Esophagus muscularis mucosa (tissue), 4 donors: ENCODE results near the gene DYNC2LI1. TPM values are rescaled to one million over a fixed set of nuclear protein-coding genes. Genes with fewer than 3 reads are reported as not detected.

Experiments used
- DNase-seq: peaks from one replicate; pipeline ENCODE4 v3.0.0-alpha.2; 2017; ENCODE audit errors: extremely low spot score
- H3K27ac ChIP-seq, 4 donors: fragments of 200-600 bp; sonication (generic); replicated peaks in 1 of 4; 1 replicate in 3 of 4; 2 replicates in 1 of 4; pipeline ENCODE4 v1.5.1; 2016 to 2019; ENCODE audit warnings: mild to moderate bottlenecking in 1 of 4
- H3K27me3 ChIP-seq, 4 donors: fragments of 200-600 bp; sonication (generic); one replicate each; pipeline versions ENCODE4 v1.5.1 to v1.6.0; 2016 to 2019
- H3K36me3 ChIP-seq, 4 donors: fragments of 200-600 bp; sonication (generic); one replicate each; pipeline ENCODE4 v1.5.1; 2016 to 2019
- H3K4me1 ChIP-seq, 4 donors: fragments of 200-600 bp; sonication (generic); one replicate each; pipeline ENCODE4 v1.5.1; 2016 to 2019
- H3K4me3 ChIP-seq, 4 donors: fragments of 200-600 bp; sonication (generic); 1 replicate in 2 of 4; 2 replicates in 2 of 4; pipeline ENCODE4 v1.5.1; 2016 to 2019; ENCODE audit warnings: mild to moderate bottlenecking in 4 of 4, moderate library complexity in 1 of 4
- H3K9me3 ChIP-seq, 4 donors: fragments of 200-600 bp; sonication (generic); 1 replicate in 3 of 4; 2 replicates in 1 of 4; pipeline ENCODE4 v1.5.1; 2016 to 2019
- EP300 ChIP-seq: sonication (generic); formaldehyde crosslinking; IDR thresholded peaks from one replicate; pipeline ENCODE4 v1.6.1; 2017; ENCODE audit warnings: antibody characterized with exemption
- POLR2A ChIP-seq: fragments of 450-650 bp; IDR thresholded peaks from one replicate; pipeline ENCODE4 v1.6.1; 2017; ENCODE audit warnings: antibody characterized with exemption, moderate library complexity, mild to moderate bottlenecking, low read depth
- POLR2AphosphoS5 ChIP-seq, 2 donors: sonication (generic); formaldehyde crosslinking; IDR thresholded peaks; one replicate each; pipeline ENCODE4 v1.6.1; 2017; ENCODE audit warnings: antibody characterized with exemption in 2 of 2
- WGBS: methylation state at CpG from one replicate; pipeline ENCODE4 v1.1.5; 2018; 5-methylcytosine and 5-hydroxymethylcytosine counted together
- intact Hi-C: fragments of 100-400 bp; cut with DNase I; formaldehyde crosslinking; loops from one replicate; pipeline ENCODE4 v1.15.1; 2023
- total RNA-seq, 4 donors: library from RNA; depleted of rRNA; stranded (reverse); fragments of >200 nt; gene quantifications; one replicate each; pipeline versions ENCODE4 v1.1.0 to v1.2.1, GENCODE V29; 2016
- TF ChIP-seq, protein P1 (sequence below), 3 experiments: fragments of 200-600 bp in 2 of 3; fragments of 450-650 bp in 1 of 3; sonication (generic) in 2 of 3; IDR thresholded peaks; one replicate each; pipeline ENCODE4 v1.5.1; 2017 to 2019; ENCODE audit warnings: antibody characterized with exemption in 3 of 3, mild to moderate bottlenecking in 2 of 3, moderate library complexity in 1 of 3

The DYNC2LI1 gene
- total RNA-seq, 4 donors from 2014 or later, result 15.6 to 19.1 (median 17.7) TPM

DNA sequence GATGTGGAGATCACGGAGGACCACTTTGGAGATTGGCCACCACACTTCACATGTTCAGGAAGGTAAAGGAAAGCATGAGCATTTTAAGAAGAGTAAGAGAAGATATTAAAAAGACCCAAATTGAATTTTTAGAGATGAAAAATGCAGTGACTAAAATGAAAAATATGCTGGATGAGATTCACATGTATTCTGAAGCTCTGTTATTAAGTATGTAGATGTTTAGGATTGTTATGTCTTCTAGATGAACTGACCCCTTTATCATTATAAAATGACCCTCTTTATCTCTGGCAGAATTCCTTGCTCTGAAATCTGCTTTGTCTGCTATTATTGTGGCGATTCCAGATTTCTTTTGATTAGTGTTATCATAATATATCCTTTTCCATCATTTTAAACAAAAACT, 36.0 kb upstream of the DYNC2LI1 start:
- WGBS, result 86% methylated on average over 2 of the region's 2 CpGs
- Histone ChIP-seq H3K9me3 (no peaks in the 10 kb centered on the region), H3K27ac (peak overlapping the region in 1 of 4 donors; percentile 66), H3K36me3 (peaks cover 0 to 10% (median 0%) of the 10 kb centered on the region in 4 donors), H3K27me3 (no peaks in the 10 kb centered on the region), H3K4me1 (peaks cover 0 to 16% (median 5%) of the 10 kb centered on the region in 4 donors), H3K4me3 (no peak overlapping the region)
- intact Hi-C loops, result no loop called here
- no peak for DNase-seq
- no peak for TF ChIP-seq POLR2AphosphoS5 (IDR thresholded peaks at IDR 0.05)
- TF ChIP-seq, protein P1, sequence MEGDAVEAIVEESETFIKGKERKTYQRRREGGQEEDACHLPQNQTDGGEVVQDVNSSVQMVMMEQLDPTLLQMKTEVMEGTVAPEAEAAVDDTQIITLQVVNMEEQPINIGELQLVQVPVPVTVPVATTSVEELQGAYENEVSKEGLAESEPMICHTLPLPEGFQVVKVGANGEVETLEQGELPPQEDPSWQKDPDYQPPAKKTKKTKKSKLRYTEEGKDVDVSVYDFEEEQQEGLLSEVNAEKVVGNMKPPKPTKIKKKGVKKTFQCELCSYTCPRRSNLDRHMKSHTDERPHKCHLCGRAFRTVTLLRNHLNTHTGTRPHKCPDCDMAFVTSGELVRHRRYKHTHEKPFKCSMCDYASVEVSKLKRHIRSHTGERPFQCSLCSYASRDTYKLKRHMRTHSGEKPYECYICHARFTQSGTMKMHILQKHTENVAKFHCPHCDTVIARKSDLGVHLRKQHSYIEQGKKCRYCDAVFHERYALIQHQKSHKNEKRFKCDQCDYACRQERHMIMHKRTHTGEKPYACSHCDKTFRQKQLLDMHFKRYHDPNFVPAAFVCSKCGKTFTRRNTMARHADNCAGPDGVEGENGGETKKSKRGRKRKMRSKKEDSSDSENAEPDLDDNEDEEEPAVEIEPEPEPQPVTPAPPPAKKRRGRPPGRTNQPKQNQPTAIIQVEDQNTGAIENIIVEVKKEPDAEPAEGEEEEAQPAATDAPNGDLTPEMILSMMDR (IDR thresholded peaks at IDR 0.05), result no peak
- TF ChIP-seq EP300, result no peak
- no peak for TF ChIP-seq POLR2A

DNA sequence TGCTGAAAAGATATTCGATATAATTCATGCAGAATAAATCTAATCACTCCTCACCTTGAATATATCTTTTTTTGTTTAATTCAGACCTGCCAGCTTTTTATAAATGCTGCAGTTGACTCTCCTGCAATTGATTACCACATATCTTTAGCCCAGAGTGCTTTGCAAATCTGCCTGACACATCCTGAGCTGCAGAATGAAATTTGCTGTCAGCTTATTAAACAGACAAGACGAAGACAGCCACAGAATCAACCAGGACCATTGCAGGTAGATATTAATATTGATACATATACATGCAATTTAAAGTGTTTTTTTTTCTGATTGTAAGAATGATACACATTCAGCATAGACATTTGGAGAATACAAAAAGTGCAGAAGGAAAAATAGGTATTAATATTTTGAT, 35.6 kb upstream of the DYNC2LI1 start:
- intact Hi-C loops, result no loop called here
- Histone ChIP-seq H3K4me3 (no peak overlapping the region), H3K4me1 (peaks cover 0 to 16% (median 5%) of the 10 kb centered on the region in 4 donors), H3K9me3 (no peaks in the 10 kb centered on the region), H3K27ac (no peak overlapping the region), H3K36me3 (peaks cover 0 to 8% (median 0%) of the 10 kb centered on the region in 4 donors), H3K27me3 (no peaks in the 10 kb centered on the region)
- 85% methylated on average over 2 of the region's 2 CpGs for WGBS
- no peak for DNase-seq
- TF ChIP-seq POLR2A, result no peak
- no peak for TF ChIP-seq EP300
- TF ChIP-seq, protein P1 (IDR thresholded peaks at IDR 0.05), result no peak
- TF ChIP-seq POLR2AphosphoS5 (IDR thresholded peaks at IDR 0.05), result no peak

DNA sequence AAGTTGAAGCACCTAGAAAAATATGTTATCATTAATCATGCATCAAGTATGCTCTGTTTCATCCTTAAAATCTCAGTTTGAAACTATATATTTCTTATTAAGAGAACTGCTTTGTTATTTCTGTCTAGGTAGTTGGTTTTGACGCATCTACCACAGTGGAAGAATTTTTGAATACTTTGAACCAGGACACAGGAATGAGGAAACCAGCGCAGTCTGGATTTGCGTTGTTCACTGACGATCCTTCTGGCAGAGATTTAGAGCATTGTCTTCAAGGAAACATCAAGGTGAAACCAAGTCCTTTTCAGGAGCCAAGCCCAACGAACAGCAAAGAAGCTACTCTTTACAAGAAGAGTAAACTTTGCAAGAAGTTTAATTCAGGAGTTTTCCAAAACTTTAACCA, 30.1 kb upstream of the DYNC2LI1 start:
- Histone ChIP-seq H3K9me3 (no peaks in the 10 kb centered on the region), H3K4me3 (no peak overlapping the region), H3K27ac (peak overlapping the region in 3 of 4 donors; percentile 5 to 69 (median 54)), H3K4me1 (peaks cover 0 to 33% (median 20%) of the 10 kb centered on the region in 4 donors), H3K36me3 (peaks cover 0 to 7% (median 0%) of the 10 kb centered on the region in 4 donors), H3K27me3 (no peaks in the 10 kb centered on the region)
- 68% methylated on average over 5 of the region's 5 CpGs for whole genome bisulfite sequencing
- TF ChIP-seq POLR2A (no peak), POLR2AphosphoS5 (IDR thresholded peaks at IDR 0.05) (no peak), EP300 (no peak)
- TF ChIP-seq, protein P1 (IDR thresholded peaks at IDR 0.05), result no peak
- intact Hi-C loops, result no loop called here
- no peak for DNase-seq

DNA sequence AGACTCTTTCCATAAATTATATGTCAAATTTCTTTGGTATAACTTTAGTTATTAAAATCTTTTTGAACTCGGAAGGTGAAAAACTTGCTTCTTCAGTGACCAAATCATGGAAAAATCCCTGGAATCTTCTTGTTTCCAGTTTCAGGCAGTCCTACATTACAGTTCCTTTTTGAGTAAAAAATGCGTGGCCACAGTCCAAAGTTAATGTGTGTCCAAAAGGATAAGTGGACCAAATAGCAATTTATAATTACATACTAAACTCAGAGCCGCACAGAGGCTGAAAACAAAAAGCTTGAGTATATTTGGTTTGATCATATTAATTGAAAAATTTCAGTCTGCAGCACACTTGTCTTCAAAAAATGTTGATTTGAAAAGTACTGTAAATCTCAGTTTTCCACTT, 28.4 kb upstream of the DYNC2LI1 start:
- WGBS, result 32% methylated on average over 3 of the region's 3 CpGs
- H3K9me3 ChIP-seq, result no peaks in the 10 kb centered on the region
- DNase-seq, result no peak
- H3K27me3 ChIP-seq, result no peaks in the 10 kb centered on the region
- H3K4me3 ChIP-seq, result no peak overlapping the region
- intact Hi-C loops, result no loop called here
- TF ChIP-seq, protein P1 (IDR thresholded peaks at IDR 0.05), result no peak
- TF ChIP-seq EP300 (no peak), POLR2AphosphoS5 (IDR thresholded peaks at IDR 0.05) (no peak), POLR2A (no peak)
- peak overlapping the region; percentile 49 to 73 (median 62) for H3K27ac ChIP-seq
- H3K36me3 ChIP-seq, result peaks cover 0 to 4% (median 0%) of the 10 kb centered on the region in 4 donors
- peaks cover 0 to 47% (median 33%) of the 10 kb centered on the region in 4 donors for H3K4me1 ChIP-seq

DNA sequence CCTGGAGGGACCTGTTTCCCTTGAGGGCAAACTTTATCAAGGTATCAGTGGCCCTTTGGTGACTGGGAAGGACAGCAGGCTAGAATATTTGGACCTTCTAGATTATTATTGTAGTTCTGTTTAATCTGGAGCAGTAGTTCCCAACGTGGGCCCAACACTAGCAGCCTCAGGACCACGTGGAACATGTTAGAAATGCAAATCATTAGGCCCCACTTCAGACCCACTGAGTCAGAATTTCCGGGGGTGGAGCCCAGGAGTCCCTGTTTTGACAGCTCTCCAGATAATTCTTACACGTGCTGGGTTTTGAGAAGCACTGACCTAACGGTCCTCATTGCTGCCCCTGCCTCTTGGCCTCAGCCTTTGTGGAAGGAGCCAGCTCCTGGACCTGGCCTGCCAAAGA, 25.5 kb upstream of the DYNC2LI1 start:
- H3K27me3 ChIP-seq, result no peaks in the 10 kb centered on the region
- WGBS, result 71% methylated on average over 4 of the region's 5 CpGs
- H3K36me3 ChIP-seq, result no peaks in the 10 kb centered on the region
- no peak overlapping the region for H3K27ac ChIP-seq
- TF ChIP-seq, protein P1 (IDR thresholded peaks at IDR 0.05), result no peak
- TF ChIP-seq POLR2A (no peak), EP300 (no peak), POLR2AphosphoS5 (IDR thresholded peaks at IDR 0.05) (no peak)
- no peak overlapping the region for H3K4me3 ChIP-seq
- intact Hi-C loops, result no loop called here
- no peak for DNase-seq
- peaks cover 0 to 47% (median 33%) of the 10 kb centered on the region in 4 donors for H3K4me1 ChIP-seq
- H3K9me3 ChIP-seq, result no peaks in the 10 kb centered on the region
